GM12864 (cell line): Measurements from ENCODE around the gene SMIM1.

Experiments used
- DNase-seq: peaks from one replicate; pipeline ENCODE4 v3.0.0-alpha.2; 2011; ENCODE audit warnings: low read depth
- H3K4me3 ChIP-seq: 2 replicates; pipeline ENCODE4 v1.5.1; 2011; ENCODE audit warnings: mild to moderate bottlenecking, low read depth, low read length, control low read depth
- TF ChIP-seq, protein P1 (sequence below): IDR thresholded peaks from 2 replicates; pipeline ENCODE4 v1.5.1; 2011; ENCODE audit warnings: low read depth, mild to moderate bottlenecking, moderate library complexity, low read length, control low read depth, inconsistent platforms; ENCODE audit errors: missing control alignments

Gene SMIM1

DNA sequence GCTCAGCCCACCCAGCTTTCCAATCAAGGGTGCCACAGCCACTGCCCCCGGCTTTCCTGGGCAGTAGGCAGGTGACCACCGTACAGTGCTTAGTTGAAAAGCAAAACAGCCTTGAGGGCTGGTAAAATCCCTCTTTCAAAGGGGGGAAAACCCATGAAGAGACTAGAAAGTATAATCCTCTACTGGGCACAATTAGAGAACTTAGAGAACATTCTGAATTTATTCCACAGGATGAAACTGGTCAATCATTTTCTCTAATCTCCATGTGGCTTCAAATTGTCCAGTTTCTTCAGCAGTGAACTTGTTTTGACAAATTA lies 39.0 kb downstream of the SMIM1 start:
- H3K4me3 ChIP-seq = no peak overlapping the region
- TF ChIP-seq, protein P1, sequence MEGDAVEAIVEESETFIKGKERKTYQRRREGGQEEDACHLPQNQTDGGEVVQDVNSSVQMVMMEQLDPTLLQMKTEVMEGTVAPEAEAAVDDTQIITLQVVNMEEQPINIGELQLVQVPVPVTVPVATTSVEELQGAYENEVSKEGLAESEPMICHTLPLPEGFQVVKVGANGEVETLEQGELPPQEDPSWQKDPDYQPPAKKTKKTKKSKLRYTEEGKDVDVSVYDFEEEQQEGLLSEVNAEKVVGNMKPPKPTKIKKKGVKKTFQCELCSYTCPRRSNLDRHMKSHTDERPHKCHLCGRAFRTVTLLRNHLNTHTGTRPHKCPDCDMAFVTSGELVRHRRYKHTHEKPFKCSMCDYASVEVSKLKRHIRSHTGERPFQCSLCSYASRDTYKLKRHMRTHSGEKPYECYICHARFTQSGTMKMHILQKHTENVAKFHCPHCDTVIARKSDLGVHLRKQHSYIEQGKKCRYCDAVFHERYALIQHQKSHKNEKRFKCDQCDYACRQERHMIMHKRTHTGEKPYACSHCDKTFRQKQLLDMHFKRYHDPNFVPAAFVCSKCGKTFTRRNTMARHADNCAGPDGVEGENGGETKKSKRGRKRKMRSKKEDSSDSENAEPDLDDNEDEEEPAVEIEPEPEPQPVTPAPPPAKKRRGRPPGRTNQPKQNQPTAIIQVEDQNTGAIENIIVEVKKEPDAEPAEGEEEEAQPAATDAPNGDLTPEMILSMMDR = no peak

DNA sequence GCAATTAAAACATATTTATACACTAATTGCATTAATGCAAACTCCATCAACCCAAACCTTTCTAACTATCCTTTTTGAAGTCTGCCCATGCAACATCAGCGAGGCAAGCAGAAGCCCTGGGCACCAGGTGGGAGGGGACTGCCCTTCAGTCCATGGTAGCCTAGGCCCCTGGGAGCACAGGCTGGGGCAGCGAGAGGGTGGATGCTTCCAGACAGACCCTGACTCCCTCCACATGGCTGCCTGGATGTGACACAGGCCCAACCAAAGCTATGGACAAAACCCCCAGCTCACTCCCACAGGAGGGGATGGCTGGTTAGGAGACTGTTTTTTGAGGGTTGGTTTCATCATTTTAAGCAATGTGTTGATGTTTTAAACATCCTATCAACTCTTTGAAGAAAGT lies 41.5 kb downstream of the SMIM1 start:
- DNase-seq = no peak
- no peak overlapping the region for H3K4me3 ChIP-seq
- TF ChIP-seq, protein P1 = no peak

More for the DNA sequence above, 39.0 kb downstream of the SMIM1 start:
- DNase-seq = no peak

DNA sequence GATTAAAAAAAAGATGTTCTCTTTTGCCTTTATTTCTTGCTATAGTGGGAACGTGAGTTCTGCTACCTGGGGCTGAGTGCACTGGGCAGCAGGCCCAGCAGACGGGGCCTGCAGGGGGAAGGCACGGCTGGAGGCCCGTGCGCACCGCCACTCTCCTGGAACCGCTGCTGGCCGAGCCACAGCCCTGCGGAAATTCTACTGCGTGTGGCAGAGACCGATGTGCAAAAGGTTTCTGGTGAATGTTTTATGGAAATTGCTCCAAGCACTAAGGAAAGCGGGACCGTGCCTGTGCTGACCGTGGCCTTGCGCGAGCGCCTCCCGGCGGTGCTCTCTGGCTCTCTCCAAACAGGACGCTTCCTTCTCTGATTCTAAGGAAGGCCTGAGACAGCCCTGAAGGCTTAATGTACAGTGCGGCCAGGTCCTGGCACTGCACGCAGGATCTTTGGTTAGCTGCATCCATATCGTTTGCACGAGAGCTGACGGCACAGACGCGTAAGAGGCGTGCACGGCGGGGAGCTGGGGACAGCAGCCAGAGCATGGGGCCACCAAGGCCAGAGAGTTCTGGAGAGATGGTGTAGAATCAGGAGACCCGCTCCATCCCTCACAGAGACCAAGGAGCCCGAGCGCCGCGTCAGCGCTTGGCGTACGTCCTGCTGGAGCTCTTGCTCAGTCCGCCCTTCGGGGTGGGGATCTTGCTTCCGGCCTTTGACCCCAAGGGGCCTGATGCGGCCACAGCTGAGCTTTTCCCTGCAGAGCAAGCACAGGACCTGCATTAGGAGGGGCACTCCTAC lies 42.4 kb downstream of the SMIM1 start:
- TF ChIP-seq, protein P1 = no peak

DNA sequence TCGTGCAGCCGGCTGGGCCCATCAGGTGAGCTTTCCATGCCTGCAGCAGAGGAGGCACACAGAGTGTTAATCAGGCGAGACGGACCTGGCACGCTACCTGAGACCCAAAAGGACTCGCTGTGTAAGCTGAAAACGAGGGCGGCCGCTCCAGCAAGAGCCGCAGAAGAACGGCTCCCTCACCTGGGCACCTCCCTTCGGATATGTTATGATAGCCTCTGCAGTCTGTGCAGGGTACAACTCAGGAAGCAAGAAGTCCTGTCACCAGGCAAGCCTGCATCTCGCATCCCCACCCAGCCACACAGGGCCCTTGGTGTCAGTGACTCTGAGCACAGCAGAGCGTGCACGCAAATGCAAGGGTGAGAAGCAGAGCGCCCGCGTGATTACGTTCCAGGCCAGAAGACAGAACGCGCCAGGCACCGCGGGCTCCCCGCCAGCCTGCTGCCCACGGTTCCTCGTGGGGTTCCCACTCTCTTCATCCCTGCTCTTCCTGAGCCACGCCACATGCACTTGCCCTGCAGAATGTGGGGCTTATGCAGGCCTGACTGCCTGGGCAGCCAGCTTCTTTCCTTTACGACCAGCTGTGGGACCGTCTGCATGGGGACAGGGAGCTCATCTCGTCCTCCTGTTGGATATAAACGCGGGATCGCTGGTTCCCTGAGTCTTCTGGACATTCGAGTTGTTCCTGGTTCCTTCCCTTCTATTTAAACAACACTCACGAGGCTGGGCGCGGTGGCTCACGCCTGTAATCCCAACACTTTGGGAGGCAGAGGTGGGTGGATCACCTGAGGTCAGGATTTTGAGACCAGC lies 44.0 kb downstream of the SMIM1 start:
- TF ChIP-seq, protein P1 = no peak
- DNase-seq = no peak

More for the DNA sequence above, 42.4 kb downstream of the SMIM1 start:
- no peak overlapping the region for H3K4me3 ChIP-seq
- no peak for DNase-seq

DNA sequence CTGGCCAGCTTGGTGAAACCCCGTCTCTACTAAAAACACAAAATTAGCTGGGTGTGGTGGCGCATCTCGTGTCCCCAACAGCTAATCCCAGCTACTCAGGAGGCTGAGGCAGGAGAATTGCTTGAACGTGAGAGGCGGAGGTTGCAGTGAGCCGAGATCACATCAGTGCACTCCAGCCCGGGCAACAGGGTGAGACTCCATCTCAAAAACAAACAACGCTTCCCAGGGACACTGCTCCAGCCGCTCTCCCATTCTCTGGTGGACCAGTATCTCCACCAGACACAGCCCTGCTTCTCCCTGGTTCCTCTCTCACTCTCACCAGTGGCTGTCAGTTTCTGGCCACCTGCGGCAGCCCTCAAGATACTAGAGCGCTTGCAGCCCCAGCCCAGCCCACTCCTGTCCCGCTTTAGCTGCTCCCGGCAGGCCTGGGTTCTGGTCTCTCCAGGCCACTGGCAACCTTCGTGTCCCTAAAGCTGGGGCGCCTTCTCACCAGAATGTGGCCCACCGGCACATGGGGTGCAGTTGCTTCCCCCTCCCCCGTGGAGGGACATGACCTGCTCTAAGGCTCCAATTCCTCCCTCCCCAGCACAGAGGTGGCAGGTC lies 44.7 kb downstream of the SMIM1 start:
- TF ChIP-seq, protein P1 = no peak
- DNase-seq = no peak
- no peak overlapping the region for H3K4me3 ChIP-seq

More for the DNA sequence above, 44.0 kb downstream of the SMIM1 start:
- no peak overlapping the region for H3K4me3 ChIP-seq

DNA sequence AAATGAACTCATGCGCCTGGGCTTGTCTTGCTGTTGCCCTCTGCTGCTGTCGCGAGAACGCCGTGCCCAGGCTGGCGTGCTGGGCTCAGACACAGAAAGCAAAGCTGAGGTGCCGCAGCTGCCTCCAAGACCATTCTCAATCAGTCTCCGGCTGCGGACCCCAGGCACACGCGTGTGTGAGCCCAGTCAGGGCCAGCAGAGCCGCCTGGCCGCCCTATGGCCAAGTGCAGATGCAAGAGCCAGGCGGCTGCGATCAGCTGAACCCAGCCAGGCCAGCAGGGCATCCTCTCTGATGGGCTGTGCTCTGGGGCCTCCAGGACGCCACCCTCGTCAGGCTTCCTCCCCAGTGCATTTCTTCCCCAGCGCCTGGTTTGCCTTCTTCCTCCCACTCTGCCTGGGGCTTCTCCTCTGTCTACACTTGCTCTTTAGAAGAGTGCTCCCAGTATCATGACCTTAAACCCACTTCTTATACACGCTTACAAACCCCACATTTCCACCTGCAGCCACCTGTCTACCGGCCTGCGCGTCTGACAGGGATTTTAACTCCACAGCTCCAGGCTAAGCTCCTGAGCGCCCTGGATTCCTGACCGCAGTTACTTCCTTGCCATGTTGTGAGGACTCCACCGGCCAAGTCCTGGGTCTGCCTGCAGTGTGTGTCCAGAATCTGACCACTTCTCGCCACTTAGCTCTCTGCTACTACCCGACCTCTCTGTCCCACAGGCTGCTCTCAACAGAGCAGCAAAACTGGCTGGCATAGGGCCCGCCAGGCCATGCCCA lies 45.5 kb downstream of the SMIM1 start:
- TF ChIP-seq, protein P1 = no peak
- no peak for DNase-seq
- no peak overlapping the region for H3K4me3 ChIP-seq
